Stimulated activated CD8-positive, alpha-beta memory T cell treated with anti-CD3 and anti-CD28 coated beads, Interleukin-12 subunit alpha, Interleukin-12 subunit beta, amount 100 ng/mL, for 24 hours (primary cell): ENCODE data around the gene NME7.
"Not testable (repeated sequence)": the region's sequence is repeated elsewhere in the genome, so short reads cannot be mapped to it uniquely, and the experiment has no call there.

ENCODE experiments used
- DNase-seq: peaks from one replicate; pipeline ENCODE4 v3.0.0-alpha.2; 2020; ENCODE audit errors: extremely low read depth

NME7 gene

DNA sequence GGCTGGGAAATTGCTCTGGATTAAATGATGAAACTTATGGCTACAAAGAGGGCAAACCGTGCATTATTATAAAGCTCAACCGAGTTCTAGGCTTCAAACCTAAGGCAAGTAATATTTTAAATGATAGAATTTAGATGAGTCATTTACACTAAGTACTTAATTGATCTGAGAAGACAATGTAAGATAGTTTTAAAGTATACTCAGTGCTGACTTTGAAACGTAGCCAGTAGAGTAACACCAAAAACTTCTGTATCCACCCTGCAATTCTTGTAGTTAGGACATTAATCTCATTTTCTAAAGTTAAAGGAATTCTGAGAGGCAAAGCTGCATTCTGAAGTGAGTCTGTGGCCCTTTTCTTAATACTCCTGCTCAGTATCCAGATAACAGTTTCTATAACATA, 240.3 kb downstream of the NME7 start:
- DNase-seq: no peak

DNA sequence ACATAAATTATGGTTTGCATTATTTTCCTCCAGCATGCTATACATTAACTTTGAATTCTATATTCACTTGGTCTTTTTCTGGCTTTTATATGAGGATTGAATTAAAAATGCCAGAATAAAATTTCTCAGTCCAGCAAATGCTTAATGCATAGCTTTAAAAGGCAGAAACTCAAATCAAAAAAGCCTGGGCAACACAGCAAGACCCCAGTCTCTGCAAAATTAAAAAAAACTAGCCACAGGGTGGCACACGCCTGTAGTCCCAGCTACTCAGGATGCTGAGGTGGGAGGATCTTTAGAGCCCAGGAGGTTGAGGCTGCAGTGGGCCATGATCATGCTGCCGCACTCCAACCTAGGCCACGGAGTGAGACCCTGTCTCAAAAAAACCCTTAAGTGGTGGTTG, 241.3 kb downstream of the NME7 start:
- DNase-seq: no peak

DNA sequence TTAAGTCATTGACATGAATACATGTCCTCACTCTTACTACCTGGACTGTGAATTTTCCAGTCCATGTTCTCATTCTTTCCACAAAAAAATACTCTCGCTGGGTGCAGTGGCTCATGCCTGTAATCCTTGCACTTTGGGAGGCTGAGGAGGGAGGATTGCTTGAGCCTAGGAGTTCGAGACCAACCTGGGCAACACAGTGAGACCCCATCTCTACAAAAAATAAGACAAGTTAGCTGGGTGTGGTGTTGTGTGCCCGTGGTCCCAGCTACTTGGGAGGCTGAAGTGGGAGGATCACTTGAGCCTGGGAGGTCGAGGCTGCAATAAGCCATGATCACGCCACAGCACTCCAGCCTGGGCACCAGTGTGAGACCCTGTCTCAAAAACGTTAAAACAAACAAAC, 242.0 kb downstream of the NME7 start:
- not testable (repeated sequence) for DNase-seq

DNA sequence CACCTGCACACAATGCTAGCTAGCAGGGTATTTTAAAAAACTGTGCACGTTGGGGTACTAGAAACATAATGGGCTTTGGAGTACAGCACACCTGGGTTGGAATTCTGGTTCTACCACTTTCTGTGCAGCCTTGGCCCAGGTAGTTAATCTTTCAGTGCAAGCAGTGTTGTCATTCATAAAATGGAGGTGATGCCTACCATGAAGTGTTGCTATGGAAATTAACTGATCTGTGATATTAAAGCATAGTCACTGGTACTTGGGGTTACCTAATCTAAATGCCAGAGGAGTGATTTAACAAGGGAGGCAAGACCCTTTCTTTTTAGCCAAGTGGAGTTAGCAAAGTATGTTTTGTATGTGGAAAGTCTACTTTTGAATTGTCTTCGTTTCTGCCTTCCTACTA, 243.1 kb downstream of the NME7 start:
- no peak for DNase-seq

DNA sequence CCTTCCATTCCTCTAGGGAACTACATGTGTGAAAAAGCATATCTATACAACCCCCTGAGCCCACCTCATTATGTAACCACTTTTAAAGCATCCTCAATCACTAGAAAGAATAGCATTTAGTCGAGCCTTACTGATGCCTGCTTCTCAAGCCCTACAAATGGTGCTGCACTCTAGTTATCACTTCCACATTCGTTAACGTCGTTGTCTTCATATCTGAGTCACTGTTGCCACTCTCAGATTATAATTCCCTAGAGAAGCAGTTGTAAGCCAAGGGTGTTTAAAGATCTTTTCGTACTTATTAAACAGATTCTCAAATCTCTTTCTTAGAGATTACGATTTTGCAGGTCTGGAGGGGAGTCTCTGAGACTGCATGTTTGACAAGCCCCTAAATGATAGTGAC, 244.6 kb downstream of the NME7 start:
- no peak for DNase-seq

DNA sequence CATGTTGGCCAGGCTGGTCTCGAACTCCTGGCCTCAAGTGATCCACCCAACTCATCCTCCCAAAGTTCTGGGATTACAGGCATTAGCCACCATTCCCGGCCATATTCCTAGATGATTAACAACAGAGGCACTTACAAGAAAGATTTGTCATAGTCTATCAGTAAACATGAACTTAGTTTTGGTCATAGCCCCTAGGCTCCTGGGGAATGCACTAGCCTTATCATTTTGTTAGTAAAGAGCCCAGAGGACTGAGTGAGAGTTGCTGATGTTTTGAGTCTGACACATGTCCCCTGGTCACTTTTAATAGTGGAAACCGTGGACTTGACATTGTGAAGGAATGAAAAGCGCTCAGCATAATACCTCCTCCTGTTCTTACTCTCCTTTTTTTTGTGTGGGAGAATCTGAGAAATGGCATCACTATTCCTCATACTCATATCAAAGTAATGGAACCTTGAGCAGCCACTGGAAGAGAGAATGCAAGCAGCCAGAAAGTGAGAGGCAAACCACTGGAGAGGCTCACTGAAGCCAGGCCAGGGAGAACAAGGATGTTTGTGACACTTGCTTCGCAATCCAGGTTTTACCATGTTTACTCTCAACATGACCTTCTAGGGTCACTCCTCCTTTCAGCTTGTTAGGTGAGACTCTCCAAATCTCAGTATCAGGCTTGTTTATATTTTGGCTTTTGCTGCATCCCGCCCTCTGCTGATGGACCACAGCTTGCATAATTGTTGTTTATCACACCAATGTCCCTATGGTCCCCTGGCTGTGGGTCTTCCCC, 246.3 kb downstream of the NME7 start:
- no peak for DNase-seq

DNA sequence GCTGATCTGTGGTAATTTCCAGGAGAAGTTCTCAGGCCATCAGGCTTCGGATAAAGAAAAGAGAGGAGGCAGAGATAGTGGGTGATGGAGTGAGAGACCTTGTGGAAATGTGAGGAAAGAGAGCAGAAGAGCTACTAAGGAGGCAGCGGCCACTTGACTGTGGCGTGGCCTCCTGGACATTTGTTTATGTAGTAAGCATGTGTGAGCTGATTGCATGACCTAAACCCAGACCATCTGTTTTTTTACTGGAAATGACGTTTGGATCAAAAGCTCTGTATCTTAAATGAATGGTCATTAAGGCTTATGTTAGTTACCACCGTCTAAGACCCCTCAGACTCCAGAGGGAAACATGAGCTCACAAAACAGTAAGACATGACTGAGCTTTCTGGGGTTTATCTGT, 247.5 kb downstream of the NME7 start:
- no peak for DNase-seq

DNA sequence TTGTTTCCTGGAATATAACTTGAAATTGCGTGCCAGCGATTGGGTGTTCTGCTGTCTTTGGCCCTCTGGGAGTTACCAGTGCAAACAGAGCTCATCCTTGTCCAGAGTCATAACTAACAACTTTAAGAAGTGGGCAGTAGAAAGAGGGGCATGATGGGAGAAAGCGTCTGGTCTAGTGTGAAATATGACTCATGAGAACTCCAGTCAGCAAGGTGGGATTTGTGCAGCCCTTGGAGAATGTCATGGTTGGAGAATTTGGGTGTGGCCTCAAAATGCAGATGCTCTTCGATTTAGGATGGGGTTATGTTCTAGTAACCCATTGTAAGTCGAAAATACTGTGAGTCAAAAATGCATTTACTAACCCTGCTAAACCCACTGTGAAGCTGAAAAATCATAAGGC, 248.2 kb downstream of the NME7 start:
- DNase-seq: no peak

DNA sequence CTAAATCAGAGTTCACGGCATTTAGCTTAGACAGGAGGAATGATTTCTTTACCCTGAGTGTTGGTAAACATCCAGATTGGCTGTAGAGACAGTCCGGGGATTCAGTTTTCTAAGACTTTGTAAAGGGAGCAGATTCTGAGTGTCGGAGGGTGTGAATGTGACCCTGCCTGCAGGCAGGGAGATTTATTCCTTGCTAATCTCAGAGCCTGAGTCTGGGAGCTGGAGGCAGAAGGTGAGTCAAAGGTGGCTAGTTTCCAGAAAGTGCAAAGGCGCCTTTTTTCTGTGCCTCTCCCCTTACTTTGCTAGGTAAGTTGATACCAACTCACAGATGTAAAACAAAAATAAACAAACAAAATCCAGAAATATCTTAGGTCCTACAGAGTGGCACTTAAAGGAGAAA, 249.4 kb downstream of the NME7 start:
- no peak for DNase-seq

DNA sequence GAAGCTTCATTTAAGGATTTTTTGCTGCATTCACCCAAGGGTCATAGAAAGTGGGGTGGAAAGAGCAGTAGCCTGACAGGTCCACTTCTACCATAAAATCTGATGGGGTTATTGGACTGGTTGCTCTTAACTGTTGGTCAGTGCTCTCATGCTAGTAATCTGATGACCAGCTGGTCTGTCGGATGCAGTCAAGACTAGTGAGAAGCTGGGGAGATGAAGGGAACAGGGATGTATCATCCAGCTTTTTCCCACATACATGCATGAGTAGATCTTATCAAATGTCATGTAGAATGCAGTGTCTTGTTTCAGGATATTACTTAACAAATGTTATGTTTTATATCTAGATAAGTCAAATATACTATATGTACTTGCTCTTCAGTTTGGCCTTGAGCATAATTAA, 250.0 kb downstream of the NME7 start:
- DNase-seq: no peak

DNA sequence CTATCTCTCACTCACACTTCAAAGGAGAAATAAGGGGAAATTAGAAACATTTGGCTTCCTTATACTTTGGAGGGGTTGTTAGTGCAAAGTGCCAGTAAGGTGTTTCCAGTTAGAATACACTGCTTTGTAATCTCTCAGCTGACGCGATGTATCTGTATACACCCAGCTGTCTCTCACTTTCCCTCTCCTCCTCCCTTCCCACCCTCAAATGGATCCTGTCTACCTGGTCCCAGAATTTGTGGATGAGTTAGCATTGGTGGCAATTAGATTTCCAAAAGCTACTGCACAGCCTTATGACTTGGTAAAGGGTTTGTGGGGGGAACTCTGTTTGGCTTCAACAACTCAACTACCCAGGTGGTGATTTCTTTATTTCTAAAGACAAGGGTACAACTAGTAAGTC, 250.6 kb downstream of the NME7 start:
- DNase-seq: no peak

DNA sequence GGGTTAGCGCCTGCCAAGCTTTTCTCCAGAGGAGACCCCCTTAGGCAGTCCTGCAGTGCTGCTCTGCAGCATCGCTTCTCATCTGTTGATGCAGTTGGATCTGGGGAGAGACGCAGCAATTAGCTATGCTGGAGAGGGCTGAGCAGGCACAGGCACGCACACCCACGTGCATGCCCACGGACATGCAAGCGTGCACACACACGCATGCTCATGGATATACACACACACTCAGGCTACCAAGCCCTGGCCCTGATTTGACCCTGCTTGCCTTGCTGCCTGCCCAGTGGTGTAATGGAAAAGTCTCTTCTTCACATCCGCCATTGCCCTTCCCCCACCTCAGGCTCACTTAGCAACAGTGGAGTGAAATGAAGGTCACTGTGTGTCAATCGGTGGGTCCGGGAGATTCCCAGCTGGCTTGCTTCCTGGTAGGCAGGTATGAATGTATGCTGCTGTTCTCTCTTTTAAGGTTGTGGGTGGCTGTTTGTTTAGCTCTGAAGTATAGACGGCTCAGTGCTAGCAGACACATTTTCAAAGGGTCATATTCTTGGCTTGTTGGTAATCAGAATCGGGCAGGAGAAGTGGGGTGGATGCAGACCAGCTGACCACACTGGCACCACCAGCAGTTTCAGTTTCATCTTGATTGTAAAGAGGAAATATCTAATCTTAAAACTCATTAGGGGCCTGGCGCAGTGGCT, 251.6 kb downstream of the NME7 start:
- no peak for DNase-seq

DNA sequence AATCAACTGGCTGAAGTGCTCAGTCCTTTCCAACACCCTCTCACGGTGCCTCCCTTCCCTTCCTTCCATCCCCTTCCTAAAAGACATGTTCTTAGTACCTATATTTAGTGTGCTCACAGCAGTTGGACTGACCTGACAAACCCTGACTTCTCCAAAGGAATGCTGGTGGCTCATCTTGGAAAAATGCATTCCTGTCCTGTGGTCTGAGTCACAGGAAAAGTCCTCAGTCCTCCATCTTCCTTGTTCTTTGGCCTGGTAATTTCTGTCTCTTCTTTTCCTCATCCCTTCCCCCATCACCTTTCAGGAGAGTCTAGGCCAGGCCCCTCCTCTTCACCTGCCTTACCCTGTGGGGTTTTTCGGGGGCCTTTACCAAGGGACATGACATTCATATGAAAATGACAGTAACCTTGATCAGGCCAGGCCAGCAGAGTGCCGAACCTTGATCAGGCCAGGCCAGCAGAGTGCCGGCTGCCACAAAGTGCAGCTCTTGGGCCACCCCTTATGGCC, 253.9 kb downstream of the NME7 start:
- DNase-seq: no peak

DNA sequence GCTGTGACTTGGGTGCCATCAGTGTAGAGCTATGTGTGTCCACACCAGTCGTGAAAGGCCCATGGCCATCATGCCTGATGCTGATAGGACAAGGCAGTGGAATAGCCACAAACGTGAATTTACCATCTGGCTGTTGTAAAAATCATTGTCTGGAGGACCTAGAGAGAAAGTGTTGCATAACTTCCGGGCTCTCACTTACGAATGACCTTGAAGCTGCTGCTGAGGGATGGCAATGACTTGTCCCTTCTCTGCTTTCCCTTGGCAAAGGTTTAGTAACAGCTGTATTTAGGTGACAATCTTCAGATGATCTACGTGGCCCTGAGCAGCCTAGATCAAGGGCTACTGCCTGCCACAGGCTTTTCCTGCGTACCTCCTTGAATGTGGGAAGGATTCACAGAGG, 255.4 kb downstream of the NME7 start:
- no peak for DNase-seq

DNA sequence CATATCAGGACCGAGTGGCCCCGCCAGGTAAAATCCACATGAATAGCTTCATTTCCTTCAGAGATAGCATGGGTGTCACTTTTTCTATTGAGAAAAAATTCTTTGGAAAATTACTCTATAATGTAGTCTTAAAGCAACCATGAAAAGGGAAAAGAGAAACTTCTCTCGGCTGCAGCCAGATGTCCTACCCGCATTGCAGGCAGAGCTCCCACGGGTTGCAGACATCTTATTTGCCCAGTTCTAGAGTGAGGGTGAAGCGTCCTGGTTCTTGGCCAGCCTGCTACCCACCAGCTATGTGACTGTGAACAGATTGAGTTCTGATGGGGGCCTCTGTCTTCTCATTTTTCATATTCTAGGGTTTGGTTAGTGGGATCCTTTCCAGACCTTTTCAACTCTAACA, 256.1 kb downstream of the NME7 start:
- no peak for DNase-seq

DNA sequence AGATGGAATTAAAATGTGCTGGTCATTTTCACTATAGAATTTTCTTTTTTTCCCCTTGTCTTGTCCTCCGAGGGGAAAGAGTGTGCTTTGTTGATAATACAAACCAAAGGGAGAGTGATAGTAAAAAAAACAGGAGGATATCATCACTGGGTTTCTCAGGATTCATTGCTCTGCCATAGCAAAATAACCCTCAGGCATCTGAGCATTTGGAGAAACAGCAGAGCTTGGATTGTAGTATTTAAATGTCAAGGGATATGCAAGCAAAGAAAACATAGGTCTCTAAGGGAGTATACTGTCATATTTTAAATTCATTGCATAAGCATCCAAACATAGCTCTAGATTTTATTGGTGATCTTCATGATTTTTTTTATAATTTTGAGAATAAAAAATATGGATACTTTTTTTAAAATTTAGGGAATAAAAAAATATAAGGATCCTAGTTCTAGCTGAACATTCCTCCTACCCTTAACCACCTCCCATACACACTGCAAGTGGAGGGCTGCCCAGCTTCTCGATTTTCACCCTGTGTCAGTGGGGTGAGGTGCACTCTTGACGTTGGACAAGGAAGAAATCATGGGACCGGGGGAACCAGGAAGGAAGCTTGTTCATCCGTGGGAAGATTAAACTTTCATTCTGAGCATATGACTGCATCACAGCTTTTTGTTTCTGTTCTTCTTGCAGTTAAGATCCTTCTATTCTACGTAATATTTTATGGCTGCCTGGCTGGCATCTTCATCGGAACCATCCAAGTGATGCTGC, 256.7 kb downstream of the NME7 start:
- DNase-seq: no peak

DNA sequence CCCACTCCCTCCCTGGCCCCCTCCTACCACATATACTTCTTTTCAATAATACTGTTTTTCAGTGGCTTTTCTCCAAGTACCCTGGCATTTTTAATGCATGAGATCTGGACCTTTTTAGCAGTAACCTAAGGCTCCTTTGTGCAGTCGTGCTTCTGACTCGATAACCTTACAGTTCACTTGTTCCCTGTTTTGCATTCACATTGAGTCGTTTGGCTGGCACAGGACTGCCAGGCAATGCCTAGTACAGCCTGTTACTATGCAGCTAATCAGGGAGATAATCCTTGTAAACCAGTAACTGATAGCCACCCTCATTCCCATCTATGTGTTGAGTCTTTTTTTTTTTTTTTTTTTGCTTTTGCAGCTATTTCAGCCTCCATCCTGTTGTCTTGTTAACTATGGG, 257.4 kb downstream of the NME7 start:
- no peak for DNase-seq

DNA sequence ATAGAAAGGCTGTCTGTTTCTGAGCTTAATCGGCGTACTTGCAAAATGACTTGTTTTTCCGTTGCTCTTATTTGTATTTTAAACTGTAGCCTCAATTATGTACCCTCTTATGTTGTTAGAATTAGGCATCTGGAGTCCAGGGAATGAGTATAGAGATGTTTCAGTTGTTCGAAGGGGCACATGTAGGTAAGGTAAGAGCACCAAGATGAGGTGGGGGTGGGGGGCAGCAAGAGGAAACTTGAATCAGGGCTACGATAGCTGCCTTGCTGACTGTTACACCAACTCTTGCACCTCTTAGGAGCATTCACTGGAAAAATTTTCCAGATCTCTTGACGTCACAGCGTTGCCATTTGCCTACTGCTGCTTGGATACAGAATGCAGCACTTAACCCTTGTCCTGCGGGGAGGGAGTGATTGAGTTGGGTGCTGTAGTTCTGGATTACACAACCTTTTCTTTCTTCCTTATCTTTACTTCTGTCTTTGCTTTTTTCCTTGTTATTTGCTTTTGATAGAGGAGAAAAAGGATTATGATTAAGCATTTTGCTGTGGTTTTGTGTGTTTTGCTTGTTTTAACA, 257.9 kb downstream of the NME7 start:
- no peak for DNase-seq

DNA sequence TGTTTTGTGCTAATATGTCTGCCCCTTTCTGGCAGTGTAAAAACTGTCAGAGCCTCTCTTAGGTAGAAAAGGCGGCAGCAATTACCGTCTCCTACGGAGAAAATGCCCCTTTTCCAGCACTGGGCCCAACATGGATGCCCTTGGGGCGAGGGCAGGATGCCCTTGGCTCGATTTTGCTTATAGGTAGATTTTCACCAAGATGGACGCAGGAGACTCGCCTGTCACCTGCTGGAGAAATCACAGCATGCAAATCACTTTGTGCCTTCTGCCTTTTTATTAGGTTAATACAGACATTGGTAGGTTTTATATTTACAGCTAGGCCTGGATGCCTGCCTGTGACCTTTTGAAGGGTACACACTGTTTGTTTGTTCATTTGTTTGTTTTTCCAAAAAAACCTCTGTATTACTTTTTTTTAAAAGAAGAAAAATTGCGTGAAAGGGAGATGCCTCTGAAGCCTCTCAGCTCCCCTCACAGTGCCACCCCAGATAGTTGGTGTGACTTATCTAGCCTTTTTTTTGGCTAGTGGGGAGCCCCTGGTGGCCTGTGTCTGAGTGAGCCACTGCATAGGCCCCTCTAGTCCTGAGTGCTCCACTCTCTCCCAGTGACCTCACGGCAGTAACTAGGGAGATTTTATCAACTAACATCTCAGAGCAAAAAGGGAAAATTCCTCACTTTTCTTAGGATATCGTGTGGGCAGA, 258.6 kb downstream of the NME7 start:
- no peak for DNase-seq

DNA sequence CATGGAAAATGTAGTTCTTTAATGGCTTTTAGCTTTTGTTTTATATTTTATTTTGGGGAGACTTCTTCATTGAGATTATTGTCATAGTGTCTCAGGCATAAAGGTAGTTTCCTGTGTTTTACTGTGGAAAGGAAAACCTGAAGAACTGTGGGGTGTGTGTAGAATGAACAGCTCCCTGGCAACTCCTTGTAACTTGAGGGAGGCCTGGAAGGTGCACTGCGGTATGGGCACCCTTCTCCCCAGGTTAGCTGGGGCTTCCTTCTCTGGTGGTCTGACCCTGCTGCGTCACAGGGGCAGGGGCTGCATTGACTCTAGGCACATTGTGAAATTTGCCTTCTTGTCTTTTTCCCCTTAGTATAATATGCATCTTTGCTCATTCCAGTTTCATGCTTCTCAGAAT, 259.4 kb downstream of the NME7 start:
- no peak for DNase-seq

DNA sequence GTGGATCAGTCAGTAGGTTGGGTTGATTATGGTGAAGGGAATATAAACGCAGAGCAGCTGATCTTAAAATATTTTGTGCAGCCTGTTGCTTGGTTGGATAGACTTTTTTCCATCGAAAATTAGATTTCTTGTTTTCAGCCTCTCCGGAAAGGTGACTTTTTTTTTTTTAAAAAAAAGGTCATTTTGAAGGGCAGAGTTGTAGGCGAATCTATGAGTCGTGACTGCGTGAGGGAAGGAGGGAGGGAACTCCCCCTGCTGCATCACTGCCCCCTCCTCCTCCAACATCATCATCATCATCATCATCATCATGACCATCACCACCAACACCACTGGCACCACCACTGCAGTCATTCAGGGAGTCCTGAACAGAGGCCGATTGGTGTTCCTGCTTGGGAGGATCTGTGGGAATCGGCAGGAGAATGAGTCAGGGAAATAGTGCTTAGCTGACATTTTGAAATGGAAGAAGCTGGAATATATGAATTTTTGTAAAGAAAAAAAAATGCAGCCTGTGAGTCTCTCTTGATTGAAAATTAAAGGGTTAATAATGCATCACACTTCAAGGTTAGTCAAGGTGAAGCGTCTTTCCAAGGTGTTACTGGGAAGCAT, 259.9 kb downstream of the NME7 start:
- no peak for DNase-seq
